HCT116 (cell line): Measurements from ENCODE around the gene DAAM1. TPM values are rescaled to one million over a fixed set of nuclear protein-coding genes. Genes with fewer than 3 reads are reported as not detected.

ENCODE experiments used
- ATAC-seq: fragments of 200-7000 bp; cut with Tn5 transposase; 2 replicates; pipeline ENCODE4 v1.9.1; 2020; ENCODE audit warnings: mild to moderate bottlenecking, moderate library complexity
- BruUV-seq: library from RNA; stranded (reverse); fragments of 400-500 nt; replicated peaks from 2 replicates; lab custom pipeline; 2021; lab: Mats Ljungman, UMichigan
- CTCF ChIA-PET: fragments of 300-600 bp; sonication (Branson Sonifier 250); formaldehyde crosslinking; loops from one replicate; lab custom pipeline; 2021; ENCODE audit warnings: antibody characterized with exemption; lab: Charles Lee
- POLR2A ChIA-PET: fragments of 300-600, 350-600 bp; sonication (Branson Sonifier 250); formaldehyde crosslinking; loops from one replicate; lab custom pipeline; 2021; ENCODE audit warnings: antibody characterized with exemption; lab: Charles Lee
- RAD21 ChIA-PET, 2 experiments: fragments of 300-600 bp; sonication (Branson Sonifier 250); formaldehyde crosslinking; loops; one replicate each; lab custom pipeline; 2023; ENCODE audit warnings: low total read pairs in 2 of 2; ENCODE audit not compliant: uncharacterized antibody in 2 of 2, unreplicated experiment in 2 of 2, low non-redundant PET in 1 of 2; lab: Charles Lee
- DNase-seq: peaks from one replicate; pipeline ENCODE4 v3.0.0-alpha.2; 2010; ENCODE audit warnings: low read depth, low spot score
- H2AFZ ChIP-seq: fragments of 200-600 bp; shearing (Covaris generic), sonication (generic); 2 replicates; pipeline ENCODE4 v1.6.1; 2017; ENCODE audit warnings: low read depth, mixed run types, mixed read lengths, antibody characterized with exemption, low read length; ENCODE audit not compliant: poor library complexity, severe bottlenecking
- H3K27ac ChIP-seq: 2 replicates; pipeline ENCODE4 v1.5.1; 2012; ENCODE audit warnings: low read depth, low read length
- H3K27me3 ChIP-seq: fragments of 200-600 bp; sonication (generic); 2 replicates; pipeline ENCODE4 v1.6.1; 2016; ENCODE audit warnings: mixed run types, low read length, mixed read lengths; ENCODE audit not compliant: insufficient read depth
- H3K36me3 ChIP-seq, 2 experiments: fragments of 200-500 bp in 1 of 2; fragments of 200-600 bp in 1 of 2; sonication (Bioruptor generic) in 1 of 2; sonication (generic) in 1 of 2; 2 replicates each; pipeline versions ENCODE4 v1.5.1 to v1.6.1; 2014 to 2016; ENCODE audit warnings: low read length in 2 of 2, inconsistent platforms in 1 of 2, mixed read lengths in 1 of 2, mixed run types in 1 of 2; ENCODE audit not compliant: insufficient read depth in 2 of 2, control insufficient read depth in 1 of 2
- H3K4me1 ChIP-seq, 2 experiments: fragments of 200-600 bp in 1 of 2; sonication (generic) in 1 of 2; 2 replicates each; pipeline versions ENCODE4 v1.5.1 to v1.6.1; 2012 to 2017; ENCODE audit warnings: low read length in 2 of 2, inconsistent platforms in 1 of 2, mild to moderate bottlenecking in 1 of 2, mixed read lengths in 1 of 2, mixed run types in 1 of 2, moderate library complexity in 1 of 2; ENCODE audit not compliant: insufficient read depth in 2 of 2, control insufficient read depth in 1 of 2
- H3K4me2 ChIP-seq: fragments of 200-600 bp; sonication (generic); 2 replicates; pipeline ENCODE4 v1.6.1; 2017; ENCODE audit warnings: mixed run types, low read length, mixed read lengths
- H3K4me3 ChIP-seq, 2 experiments: fragments of 200-600 bp in 1 of 2; sonication (generic) in 1 of 2; replicated peaks in 1 of 2; 2 replicates each; pipeline ENCODE4 v1.5.1; 2011 to 2016; ENCODE audit warnings: low read length in 2 of 2, control low read depth in 1 of 2, low read depth in 1 of 2, mild to moderate bottlenecking in 1 of 2, mixed read lengths in 1 of 2, mixed run types in 1 of 2
- H3K79me2 ChIP-seq: fragments of 200-600 bp; sonication (generic); 2 replicates; pipeline ENCODE4 v1.6.1; 2017; ENCODE audit warnings: mild to moderate bottlenecking, mixed run types, low read length, moderate library complexity, mixed read lengths; ENCODE audit not compliant: insufficient read depth
- H3K9ac ChIP-seq: fragments of 200-600 bp; sonication (generic); 2 replicates; pipeline ENCODE4 v1.6.1; 2016; ENCODE audit warnings: low read length, mixed read lengths
- H3K9me2 ChIP-seq: fragments of 200-600 bp; sonication (generic), shearing (Covaris generic); 2 replicates; pipeline ENCODE4 v1.6.1; 2017; ENCODE audit warnings: mixed run types, mild to moderate bottlenecking, moderate library complexity; ENCODE audit not compliant: insufficient read depth
- H3K9me3 ChIP-seq, 2 experiments: fragments of 200-500 bp in 1 of 2; fragments of 200-600 bp in 1 of 2; sonication (Bioruptor generic) in 1 of 2; sonication (generic) in 1 of 2; 2 replicates each; pipeline ENCODE4 v1.6.1; 2014 to 2017; ENCODE audit warnings: low read length in 2 of 2, mixed read lengths in 2 of 2, inconsistent platforms in 1 of 2, low read depth in 1 of 2, mild to moderate bottlenecking in 1 of 2, mixed run types in 1 of 2, moderate library complexity in 1 of 2; ENCODE audit not compliant: control insufficient read depth in 1 of 2, insufficient read depth in 1 of 2
- H4K20me1 ChIP-seq: fragments of 200-600 bp; sonication (generic), shearing (Covaris generic); 2 replicates; pipeline ENCODE4 v1.6.1; 2017; ENCODE audit warnings: mixed run types, mild to moderate bottlenecking, moderate library complexity; ENCODE audit not compliant: insufficient read depth
- ELF1 ChIP-seq: IDR thresholded peaks from 2 replicates; pipeline ENCODE4 v1.6.1; 2012; ENCODE audit warnings: low read depth, borderline replicate concordance
- EZH2 ChIP-seq: fragments of 200-600 bp; sonication (generic); IDR thresholded peaks from 2 replicates; pipeline ENCODE4 v1.6.1; 2017; ENCODE audit warnings: antibody characterized with exemption, mixed run types
- FOSL1 ChIP-seq: IDR thresholded peaks from 2 replicates; pipeline ENCODE4 v1.6.1; 2012; ENCODE audit warnings: low read depth
- POLR2AphosphoS5 ChIP-seq: IDR thresholded peaks from 2 replicates; pipeline ENCODE4 v1.6.1; 2011; ENCODE audit warnings: mild to moderate bottlenecking, low read depth, low read length, moderate library complexity
- SP1 ChIP-seq: IDR thresholded peaks from 2 replicates; pipeline ENCODE4 v1.6.1; 2012; ENCODE audit warnings: low read depth
- SRF ChIP-seq: IDR thresholded peaks from 2 replicates; pipeline ENCODE4 v1.6.1; 2012; ENCODE audit warnings: low read depth
- YY1 ChIP-seq: IDR thresholded peaks from 2 replicates; pipeline ENCODE4 v1.6.1; 2011; ENCODE audit warnings: low read length, low read depth, moderate library complexity, mild to moderate bottlenecking; ENCODE audit not compliant: insufficient replicate concordance; ENCODE audit errors: extremely low read depth
- ZNF274 ChIP-seq: fragments of 200-500 bp; sonication (Bioruptor generic); IDR thresholded peaks from 2 replicates; pipeline ENCODE4 v1.6.1; 2014; ENCODE audit warnings: mild to moderate bottlenecking, low read depth, low read length, inconsistent platforms
- intact Hi-C: fragments of 100-400 bp; cut with micrococcal nuclease; formaldehyde crosslinking; loops from 2 replicates; pipeline ENCODE4 v1.10.0; 2022
- total RNA-seq: library from RNA; stranded (reverse); gene quantifications from one replicate; pipeline ENCODE4 v1.2.1, GENCODE V29; 2021; ENCODE audit not compliant: unreplicated experiment
- TF ChIP-seq, protein P1 (sequence below): IDR thresholded peaks from 2 replicates; pipeline ENCODE4 v1.6.1; 2012
- TF ChIP-seq, protein P2 (sequence below), 3 experiments: fragments of 200-600 bp in 1 of 3; sonication (generic) in 1 of 3; IDR thresholded peaks in 2 of 3; conservative IDR thresholded peaks in 1 of 3; 2 replicates each; pipeline ENCODE4 v1.5.1; 2012 to 2017; ENCODE audit warnings: low read depth in 2 of 3, low read length in 2 of 3, antibody characterized with exemption in 1 of 3, borderline replicate concordance in 1 of 3, control low read depth in 1 of 3, mild to moderate bottlenecking in 1 of 3, mixed read lengths in 1 of 3, mixed run types in 1 of 3, moderate library complexity in 1 of 3; ENCODE audit not compliant: insufficient read depth in 1 of 3
- TF ChIP-seq, protein P3 (sequence below): IDR thresholded peaks from 2 replicates; pipeline ENCODE4 v1.6.1; 2011; ENCODE audit warnings: mild to moderate bottlenecking, low read length, moderate library complexity; ENCODE audit not compliant: insufficient replicate concordance; ENCODE audit errors: extremely low read depth

DAAM1 gene
- total RNA-seq, 1 experiment from 2014 or later: 10.7 TPM

DNA sequence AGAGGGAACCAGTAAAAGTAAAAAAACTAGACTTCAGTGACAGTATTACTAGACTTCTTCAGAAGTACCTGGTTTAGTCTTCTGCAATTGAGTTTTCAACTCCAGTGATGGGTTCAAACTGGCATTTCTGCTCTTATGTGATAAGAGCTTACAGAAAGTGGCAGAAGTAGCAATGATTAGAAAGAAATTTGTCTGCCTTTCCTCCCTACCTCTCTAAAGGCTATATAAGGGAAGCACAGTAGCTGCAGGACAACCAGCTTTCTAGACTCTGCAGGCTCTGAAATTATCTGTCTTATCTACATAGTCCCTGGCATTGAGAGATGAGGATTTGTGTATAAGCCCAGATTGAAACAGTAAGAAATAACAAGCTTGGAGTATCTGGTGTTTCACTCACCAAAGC lies 107.5 kb downstream of the DAAM1 start:
- ATAC-seq (no peak), DNase-seq (no peak)
- POLR2A ChIA-PET: no interaction called here
- intact Hi-C loops: no loop called here
- TF ChIP-seq SP1 (no peak), FOSL1 (no peak), POLR2AphosphoS5 (no peak), ELF1 (no peak), EZH2 (no peak), YY1 (no peak), SRF (no peak), ZNF274 (no peak)
- TF ChIP-seq, protein P1, sequence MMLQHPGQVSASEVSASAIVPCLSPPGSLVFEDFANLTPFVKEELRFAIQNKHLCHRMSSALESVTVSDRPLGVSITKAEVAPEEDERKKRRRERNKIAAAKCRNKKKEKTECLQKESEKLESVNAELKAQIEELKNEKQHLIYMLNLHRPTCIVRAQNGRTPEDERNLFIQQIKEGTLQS: no peak
- TF ChIP-seq, protein P2, sequence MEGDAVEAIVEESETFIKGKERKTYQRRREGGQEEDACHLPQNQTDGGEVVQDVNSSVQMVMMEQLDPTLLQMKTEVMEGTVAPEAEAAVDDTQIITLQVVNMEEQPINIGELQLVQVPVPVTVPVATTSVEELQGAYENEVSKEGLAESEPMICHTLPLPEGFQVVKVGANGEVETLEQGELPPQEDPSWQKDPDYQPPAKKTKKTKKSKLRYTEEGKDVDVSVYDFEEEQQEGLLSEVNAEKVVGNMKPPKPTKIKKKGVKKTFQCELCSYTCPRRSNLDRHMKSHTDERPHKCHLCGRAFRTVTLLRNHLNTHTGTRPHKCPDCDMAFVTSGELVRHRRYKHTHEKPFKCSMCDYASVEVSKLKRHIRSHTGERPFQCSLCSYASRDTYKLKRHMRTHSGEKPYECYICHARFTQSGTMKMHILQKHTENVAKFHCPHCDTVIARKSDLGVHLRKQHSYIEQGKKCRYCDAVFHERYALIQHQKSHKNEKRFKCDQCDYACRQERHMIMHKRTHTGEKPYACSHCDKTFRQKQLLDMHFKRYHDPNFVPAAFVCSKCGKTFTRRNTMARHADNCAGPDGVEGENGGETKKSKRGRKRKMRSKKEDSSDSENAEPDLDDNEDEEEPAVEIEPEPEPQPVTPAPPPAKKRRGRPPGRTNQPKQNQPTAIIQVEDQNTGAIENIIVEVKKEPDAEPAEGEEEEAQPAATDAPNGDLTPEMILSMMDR (IDR thresholded peaks at IDR 0.05 in 2 of 3, conservative IDR thresholded peaks at IDR 0.05 in 1 of 3; ENCODE audit: borderline replicate concordance in 1 of 3, insufficient read depth in 1 of 3, low read depth in 2 of 3, low read length in 2 of 3): no peak
- TF ChIP-seq, protein P3, sequence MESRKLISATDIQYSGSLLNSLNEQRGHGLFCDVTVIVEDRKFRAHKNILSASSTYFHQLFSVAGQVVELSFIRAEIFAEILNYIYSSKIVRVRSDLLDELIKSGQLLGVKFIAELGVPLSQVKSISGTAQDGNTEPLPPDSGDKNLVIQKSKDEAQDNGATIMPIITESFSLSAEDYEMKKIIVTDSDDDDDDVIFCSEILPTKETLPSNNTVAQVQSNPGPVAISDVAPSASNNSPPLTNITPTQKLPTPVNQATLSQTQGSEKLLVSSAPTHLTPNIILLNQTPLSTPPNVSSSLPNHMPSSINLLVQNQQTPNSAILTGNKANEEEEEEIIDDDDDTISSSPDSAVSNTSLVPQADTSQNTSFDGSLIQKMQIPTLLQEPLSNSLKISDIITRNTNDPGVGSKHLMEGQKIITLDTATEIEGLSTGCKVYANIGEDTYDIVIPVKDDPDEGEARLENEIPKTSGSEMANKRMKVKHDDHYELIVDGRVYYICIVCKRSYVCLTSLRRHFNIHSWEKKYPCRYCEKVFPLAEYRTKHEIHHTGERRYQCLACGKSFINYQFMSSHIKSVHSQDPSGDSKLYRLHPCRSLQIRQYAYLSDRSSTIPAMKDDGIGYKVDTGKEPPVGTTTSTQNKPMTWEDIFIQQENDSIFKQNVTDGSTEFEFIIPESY: no peak
- Histone ChIP-seq H3K36me3 (no peaks in the 10 kb centered on the region), H3K4me3 (no peak overlapping the region), H3K79me2 (no peaks in the 10 kb centered on the region), H3K4me1 (0 out of 4 replicates have a peak, but pooled peaks cover 0 to 5% of the 10 kb centered on the region in 2 experiments), H2AFZ (no peak overlapping the region), H3K27me3 (no peaks in the 10 kb centered on the region), H3K9ac (no peak overlapping the region), H3K9me2 (no peaks in the 10 kb centered on the region), H3K4me2 (no peak overlapping the region), H3K9me3 (no peaks in the 10 kb centered on the region), H3K27ac (no peak overlapping the region), H4K20me1 (no peaks in the 10 kb centered on the region)
- CTCF ChIA-PET: no interaction called here
- BruUV-seq: no TSS peak
- RAD21 ChIA-PET: no interaction called here
